IPS-20b (cell line): ENCODE results near the gene C19orf85.
A peak's percentile ranks its signal among the peaks of the same experiment; 100 is the strongest.

Experiments used
- H3K27ac ChIP-seq: one replicate; pipeline ENCODE4 v1.5.1; 2013; ENCODE audit warnings: low read length
- H3K27me3 ChIP-seq: 2 replicates; pipeline ENCODE4 v1.6.1; 2013; ENCODE audit warnings: mild to moderate bottlenecking, low read length, inconsistent platforms; ENCODE audit not compliant: insufficient read depth
- H3K36me3 ChIP-seq: 2 replicates; pipeline ENCODE4 v1.6.1; 2013; ENCODE audit warnings: low read depth, mild to moderate bottlenecking, inconsistent platforms, low read length, moderate library complexity; ENCODE audit not compliant: insufficient read depth
- H3K4me1 ChIP-seq: 2 replicates; pipeline ENCODE4 v1.6.1; 2013; ENCODE audit warnings: mild to moderate bottlenecking, control low read depth, inconsistent platforms, low read length, moderate library complexity; ENCODE audit not compliant: insufficient read depth
- H3K4me3 ChIP-seq: 2 replicates; pipeline ENCODE4 v1.5.1; 2013; ENCODE audit warnings: mild to moderate bottlenecking, low read length, inconsistent platforms
- H3K9ac ChIP-seq: 2 replicates; pipeline ENCODE4 v1.6.1; 2013; ENCODE audit warnings: low read depth, mild to moderate bottlenecking, inconsistent platforms, low read length, moderate library complexity
- H3K9me3 ChIP-seq: 2 replicates; pipeline ENCODE4 v1.6.1; 2013; ENCODE audit warnings: mild to moderate bottlenecking, low read depth, low read length, inconsistent platforms; ENCODE audit not compliant: insufficient read depth

C19orf85 gene

GRCh38 chr19:55460670-55461258, 3.8 kb downstream of the C19orf85 start:
- Histone ChIP-seq H3K9me3 (no peaks in the 10 kb centered on the region), H3K27ac (peak overlapping the region; percentile 62), H3K27me3 (peaks cover 33% of the 10 kb centered on the region), H3K4me1 (peaks cover 14% of the 10 kb centered on the region; the same call in 1 of the 2 replicates), H3K9ac (peak overlapping the region; percentile 82), H3K4me3 (peak overlapping the region; percentile 83), H3K36me3 (0 out of 2 replicates have a peak, but pooled peaks cover 5% of the 10 kb centered on the region)

DNA sequence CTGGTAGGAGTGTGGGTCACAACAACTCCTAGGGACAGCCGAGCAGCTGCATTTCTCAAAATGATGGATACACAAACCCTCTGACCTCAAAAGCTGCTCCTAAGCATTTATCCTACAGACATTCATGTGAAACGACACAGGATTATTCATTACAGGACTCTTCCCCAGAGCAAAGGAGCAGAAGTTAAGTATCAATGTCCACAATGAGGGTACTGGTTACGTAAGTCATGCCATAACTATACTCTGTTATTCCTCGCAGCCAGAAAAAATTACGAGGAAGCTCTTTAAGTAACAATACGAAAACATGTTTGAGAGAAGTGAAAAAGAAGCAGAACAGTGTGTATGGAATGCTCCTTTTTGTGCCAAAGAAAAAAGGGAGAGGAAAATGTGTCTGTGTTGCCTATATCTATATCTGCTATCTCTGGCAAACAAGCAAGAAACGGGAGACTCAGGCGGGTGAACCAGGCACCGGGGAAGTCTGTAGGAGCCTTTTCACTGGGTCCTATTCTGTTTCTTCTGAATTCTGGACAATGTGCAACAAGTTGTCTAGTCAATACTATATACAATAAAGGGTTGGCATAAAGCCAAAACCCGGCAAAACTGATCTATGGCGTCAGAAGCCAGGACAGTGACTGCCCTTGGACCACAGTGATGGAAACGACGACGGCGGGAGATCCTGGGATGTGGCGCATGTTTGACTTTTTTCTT, 4.4 kb downstream of the C19orf85 start:
- H3K27me3 ChIP-seq = peaks cover 27% of the 10 kb centered on the region
- H3K36me3 ChIP-seq = 0 out of 2 replicates have a peak, but pooled peaks cover 5% of the 10 kb centered on the region
- no peak overlapping the region for H3K27ac ChIP-seq
- no peaks in the 10 kb centered on the region for H3K9me3 ChIP-seq
- peaks cover 14% of the 10 kb centered on the region; the same call in 1 of the 2 replicates for H3K4me1 ChIP-seq
- H3K9ac ChIP-seq = peak overlapping the region; percentile 62; the same call in 1 of the 2 replicates
- peak overlapping the region; percentile 83 for H3K4me3 ChIP-seq

DNA sequence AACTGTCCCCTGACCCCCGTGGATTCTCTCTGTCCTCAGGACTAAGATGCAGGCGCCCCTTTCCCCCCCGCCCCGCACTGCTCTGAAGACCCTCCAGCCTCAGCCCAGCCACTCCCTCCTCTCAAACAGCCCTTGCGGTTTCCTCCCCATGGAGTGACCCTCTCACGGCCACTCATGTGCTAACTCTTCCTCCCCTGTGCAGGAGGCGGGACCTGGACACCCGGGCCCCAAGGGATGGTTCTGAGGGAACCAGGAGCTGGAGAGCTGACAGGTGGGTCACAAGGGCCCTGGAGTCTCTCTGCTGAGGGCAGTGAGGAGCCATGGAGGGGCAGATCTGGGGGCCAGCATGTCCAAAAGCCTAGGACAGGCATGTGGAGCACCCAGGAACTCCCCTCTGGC, 5.0 kb downstream of the C19orf85 start:
- H3K9ac ChIP-seq = no peak overlapping the region
- 0 out of 2 replicates have a peak, but pooled peaks cover 5% of the 10 kb centered on the region for H3K36me3 ChIP-seq
- H3K27ac ChIP-seq = no peak overlapping the region
- H3K4me3 ChIP-seq = no peak overlapping the region
- H3K27me3 ChIP-seq = peaks cover 24% of the 10 kb centered on the region
- H3K9me3 ChIP-seq = no peaks in the 10 kb centered on the region
- peaks cover 13% of the 10 kb centered on the region; the same call in 1 of the 2 replicates for H3K4me1 ChIP-seq

DNA sequence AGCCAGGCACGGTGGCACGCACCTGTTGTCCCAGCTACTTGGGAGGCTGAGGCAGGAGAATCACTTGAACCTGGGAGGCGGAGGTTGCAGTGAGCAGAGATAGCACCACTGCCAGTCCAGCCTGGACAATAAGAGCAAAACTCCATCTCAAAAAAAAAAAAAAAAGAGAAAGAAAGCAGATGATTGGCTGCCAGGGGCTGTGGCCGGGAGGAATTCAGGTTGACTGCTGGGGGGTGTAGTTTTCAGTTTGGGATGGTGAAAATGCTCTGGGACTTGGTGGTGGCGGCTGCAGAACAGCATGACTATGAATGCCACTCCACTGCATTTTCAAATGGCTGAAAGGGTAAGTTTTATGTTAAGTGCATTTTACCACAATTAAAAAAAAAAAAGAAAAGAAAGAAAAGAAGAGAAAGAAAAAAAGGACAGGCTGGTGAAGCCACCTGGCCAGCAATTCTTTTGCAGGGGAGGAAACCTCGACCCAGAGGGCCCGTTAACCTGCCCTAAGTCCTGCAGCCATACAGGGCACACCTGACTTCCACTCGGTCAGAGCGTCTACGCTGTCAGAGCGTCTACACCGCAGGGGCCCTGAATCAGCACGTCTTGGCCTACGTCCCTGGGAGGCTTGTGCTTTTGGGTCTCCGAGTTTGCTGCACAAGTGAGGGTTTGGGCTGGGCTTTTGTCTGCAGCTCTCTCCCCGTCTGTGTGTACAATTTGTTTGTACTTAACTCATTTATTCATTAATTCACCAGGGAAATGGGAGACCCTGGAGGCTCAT, 6.7 kb downstream of the C19orf85 start:
- H3K27ac ChIP-seq = no peak overlapping the region
- H3K27me3 ChIP-seq = 0 out of 2 replicates have a peak, but pooled peaks cover 8% of the 10 kb centered on the region
- no peak overlapping the region for H3K4me3 ChIP-seq
- peaks cover 9% of the 10 kb centered on the region; the same call in 1 of the 2 replicates for H3K36me3 ChIP-seq
- peaks cover 8% of the 10 kb centered on the region; the same call in 1 of the 2 replicates for H3K4me1 ChIP-seq
- H3K9ac ChIP-seq = no peak overlapping the region
- H3K9me3 ChIP-seq = no peaks in the 10 kb centered on the region

DNA sequence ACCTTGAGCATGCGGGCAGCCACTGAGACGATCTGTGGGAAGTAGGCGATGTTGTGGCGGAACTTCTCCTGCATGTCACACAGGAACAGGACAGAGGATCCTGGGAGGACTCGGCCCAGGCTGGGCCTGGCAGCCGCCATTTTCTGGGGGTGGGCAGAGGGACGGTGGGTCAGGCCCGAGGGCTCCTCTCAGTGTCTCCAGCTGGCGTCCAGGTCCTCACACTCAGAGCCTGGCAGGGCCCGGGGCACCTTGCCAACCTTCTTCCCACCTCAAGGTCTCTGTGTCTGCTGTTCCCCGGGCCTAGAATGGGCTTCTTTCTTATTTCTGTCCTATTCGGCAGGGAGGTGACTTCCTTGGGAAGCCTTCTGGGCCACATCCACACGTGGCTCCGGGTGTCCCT, 8.2 kb downstream of the C19orf85 start:
- Histone ChIP-seq H3K36me3 (peaks cover 9% of the 10 kb centered on the region; the same call in 1 of the 2 replicates), H3K4me1 (peaks cover 10% of the 10 kb centered on the region; the same call in 1 of the 2 replicates), H3K9ac (no peak overlapping the region), H3K4me3 (no peak overlapping the region), H3K27ac (no peak overlapping the region), H3K27me3 (peaks cover 13% of the 10 kb centered on the region), H3K9me3 (no peaks in the 10 kb centered on the region)

GRCh38 chr19:55455576-55456235, 8.8 kb downstream of the C19orf85 start:
- no peaks in the 10 kb centered on the region for H3K9me3 ChIP-seq
- no peak overlapping the region for H3K9ac ChIP-seq
- H3K4me3 ChIP-seq = no peak overlapping the region
- H3K27me3 ChIP-seq = peaks cover 19% of the 10 kb centered on the region
- H3K36me3 ChIP-seq = peaks cover 9% of the 10 kb centered on the region; the same call in 1 of the 2 replicates
- H3K4me1 ChIP-seq = peaks cover 10% of the 10 kb centered on the region; the same call in 1 of the 2 replicates
- H3K27ac ChIP-seq = no peak overlapping the region

DNA sequence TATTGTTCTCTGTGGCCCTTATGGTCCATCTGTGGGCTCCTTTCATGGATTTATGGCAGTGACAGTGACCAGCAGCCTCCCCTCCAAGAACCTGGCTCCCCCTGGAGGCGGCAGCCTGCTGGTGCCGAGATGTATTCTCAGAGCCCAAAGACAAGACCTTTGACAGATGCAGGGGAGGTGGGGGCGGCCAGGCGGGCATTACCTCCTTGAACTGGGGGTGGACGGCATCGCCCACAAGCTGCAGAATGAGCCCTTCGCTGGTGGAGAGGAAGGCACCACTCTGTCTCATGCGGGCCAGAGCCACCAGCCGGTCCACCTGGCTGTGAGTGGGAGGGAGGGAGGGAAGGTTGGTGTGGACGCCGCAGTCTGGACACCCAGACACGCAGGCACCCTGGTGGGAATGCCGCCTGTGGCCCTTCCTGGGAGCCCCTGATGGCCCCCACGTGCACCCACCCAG, 9.7 kb downstream of the C19orf85 start:
- peaks cover 3% of the 10 kb centered on the region; the same call in 1 of the 2 replicates for H3K4me1 ChIP-seq
- H3K9me3 ChIP-seq = no peaks in the 10 kb centered on the region
- peaks cover 9% of the 10 kb centered on the region; the same call in 1 of the 2 replicates for H3K36me3 ChIP-seq
- no peak overlapping the region for H3K9ac ChIP-seq
- H3K27ac ChIP-seq = no peak overlapping the region
- no peak overlapping the region for H3K4me3 ChIP-seq
- peaks cover 28% of the 10 kb centered on the region for H3K27me3 ChIP-seq

GRCh38 chr19:55453511-55454260, 10.9 kb downstream of the C19orf85 start:
- H3K27me3 ChIP-seq = peaks cover 39% of the 10 kb centered on the region
- H3K9me3 ChIP-seq = no peaks in the 10 kb centered on the region
- no peak overlapping the region for H3K9ac ChIP-seq
- no peak overlapping the region for H3K27ac ChIP-seq
- H3K4me3 ChIP-seq = no peak overlapping the region
- H3K4me1 ChIP-seq = peaks cover 2% of the 10 kb centered on the region; the same call in 1 of the 2 replicates
- peaks cover 9% of the 10 kb centered on the region; the same call in 1 of the 2 replicates for H3K36me3 ChIP-seq

DNA sequence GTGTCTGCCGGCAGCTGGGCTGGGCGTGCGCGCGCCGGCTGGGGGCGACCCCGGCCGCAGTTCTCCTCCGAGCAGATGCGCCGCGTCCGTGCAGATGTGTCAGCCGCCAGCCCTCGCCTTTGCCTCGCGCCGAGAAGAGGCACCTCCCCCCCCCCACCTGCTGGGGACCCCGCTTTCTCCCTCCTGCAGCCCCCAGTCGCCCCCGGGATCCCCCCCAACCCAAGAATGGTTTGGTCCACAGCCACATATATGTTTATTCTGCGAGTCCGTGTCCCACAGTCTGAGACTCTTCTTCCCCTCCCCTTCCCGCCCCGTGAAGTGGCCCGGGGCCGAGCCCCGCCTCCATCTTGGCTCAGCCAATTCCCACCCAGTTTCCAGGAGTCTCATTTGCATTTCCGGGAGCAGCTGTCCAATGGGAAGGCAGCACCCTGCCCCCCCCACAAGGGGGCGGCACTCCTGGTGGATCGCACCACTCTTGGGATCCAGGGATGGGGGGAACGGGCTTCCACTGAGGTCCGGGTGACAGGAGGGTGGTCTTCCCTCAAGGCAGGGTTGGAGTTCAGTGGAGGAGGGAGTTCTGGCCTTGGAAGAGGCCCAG, 11.7 kb downstream of the C19orf85 start:
- Histone ChIP-seq H3K9ac (no peak overlapping the region), H3K4me3 (peak overlapping the region; percentile 52; the same call in 1 of the 2 replicates), H3K9me3 (no peaks in the 10 kb centered on the region), H3K27me3 (peaks cover 48% of the 10 kb centered on the region), H3K4me1 (peaks cover 2% of the 10 kb centered on the region; the same call in 1 of the 2 replicates), H3K27ac (no peak overlapping the region), H3K36me3 (peaks cover 9% of the 10 kb centered on the region; the same call in 1 of the 2 replicates)
